GM19468 (cell line): Measurements from ENCODE around the gene SPP1.
"Not testable (repeated sequence)": the region's sequence is repeated elsewhere in the genome, so short reads cannot be mapped to it uniquely, and the experiment has no call there.

Experiments used
- ATAC-seq: cut with Tn5 transposase; IDR thresholded peaks from one replicate; pipeline ENCODE4 v1.9.1; 2021; ENCODE audit warnings: mild to moderate bottlenecking, moderate library complexity, moderate number of reproducible peaks; ENCODE audit not compliant: unreplicated experiment; ENCODE audit errors: extremely low read depth

SPP1 gene

GRCh38 chr4:87975466-87975865, at the start of gene SPP1:
Gene SPP1 (plus strand): TSS chr4:87975714. CDS start chr4:87976896, 1,182 bp downstream.
- ATAC-seq = no peak

GRCh38 chr4:87926554-87927098, 48.9 kb upstream of the SPP1 start:
- no peak for ATAC-seq

- no peak for ATAC-seq
Observed at GRCh38 chr4:87930629-87931028, 44.9 kb upstream of the SPP1 start.

- no peak for ATAC-seq
Observed at GRCh38 chr4:87931932-87932331, 43.6 kb upstream of the SPP1 start.

GRCh38 chr4:87932718-87933141, 42.8 kb upstream of the SPP1 start:
- ATAC-seq = no peak

- ATAC-seq = no peak
Observed at GRCh38 chr4:87933337-87933736, 42.2 kb upstream of the SPP1 start.

- ATAC-seq = no peak
Observed at GRCh38 chr4:87934157-87934704, 41.3 kb upstream of the SPP1 start.

GRCh38 chr4:87934973-87935372, 40.5 kb upstream of the SPP1 start:
- ATAC-seq = no peak

GRCh38 chr4:87935954-87936353, 39.6 kb upstream of the SPP1 start:
- not testable (repeated sequence) for ATAC-seq

- no peak for ATAC-seq
Observed at GRCh38 chr4:87937523-87937922, 38.0 kb upstream of the SPP1 start.

GRCh38 chr4:87938746-87939145, 36.8 kb upstream of the SPP1 start:
- ATAC-seq = no peak

GRCh38 chr4:87939978-87940690, 35.4 kb upstream of the SPP1 start:
- no peak for ATAC-seq

- ATAC-seq = not testable (repeated sequence)
Observed at GRCh38 chr4:87940809-87941208, 34.7 kb upstream of the SPP1 start.

GRCh38 chr4:87941537-87942392, 33.7 kb upstream of the SPP1 start:
- ATAC-seq = no peak

GRCh38 chr4:87943660-87944149, 31.8 kb upstream of the SPP1 start:
- ATAC-seq = no peak

- ATAC-seq = no peak
Observed at GRCh38 chr4:87944967-87945366, 30.5 kb upstream of the SPP1 start.

GRCh38 chr4:87946766-87947165, 28.7 kb upstream of the SPP1 start:
- no peak for ATAC-seq

GRCh38 chr4:87947381-87948160, 27.9 kb upstream of the SPP1 start:
- no peak for ATAC-seq

- no peak for ATAC-seq
Observed at GRCh38 chr4:87949961-87950360, 25.6 kb upstream of the SPP1 start.

GRCh38 chr4:87950493-87950892, 25.0 kb upstream of the SPP1 start:
- no peak for ATAC-seq
